HEK293 (cell line): ENCODE results near the gene SYN1.
A peak's percentile ranks its signal among the peaks of the same experiment; 100 is the strongest.

Experiments
- ELK4 ChIP-seq: IDR thresholded peaks from 2 replicates; pipeline ENCODE4 v1.6.1; 2011; ENCODE audit warnings: mild to moderate bottlenecking, low read depth, low read length, borderline replicate concordance
- HOXA7 ChIP-seq: sonication (generic); formaldehyde crosslinking; IDR thresholded peaks from 2 replicates; pipeline ENCODE4 v1.8.1; 2022; ENCODE audit warnings: missing genetic modification reagents, borderline replicate concordance
- KLF10 ChIP-seq: fragments of 450-650 bp; IDR thresholded peaks from 2 replicates; pipeline ENCODE4 v1.5.1; 2018; ENCODE audit warnings: missing biosample characterization, mild to moderate bottlenecking, missing genetic modification characterization
- KLF16 ChIP-seq: fragments of 450-650 bp; formaldehyde crosslinking; IDR thresholded peaks from 2 replicates; pipeline ENCODE4 v1.5.1; 2017; ENCODE audit warnings: missing biosample characterization, missing genetic modification characterization
- MYNN ChIP-seq: fragments of 450-650 bp; formaldehyde crosslinking; IDR thresholded peaks from 2 replicates; pipeline ENCODE4 v1.5.1; 2016; ENCODE audit warnings: missing biosample characterization, missing genetic modification characterization, borderline replicate concordance
- OSR2 ChIP-seq: fragments of 450-650 bp; formaldehyde crosslinking; IDR thresholded peaks from 2 replicates; pipeline ENCODE4 v1.5.1; 2016; ENCODE audit warnings: missing biosample characterization, missing genetic modification characterization
- PRDM10 ChIP-seq: fragments of 450-650 bp; formaldehyde crosslinking; IDR thresholded peaks from 2 replicates; pipeline ENCODE4 v1.5.1; 2016; ENCODE audit warnings: missing biosample characterization, missing genetic modification characterization
- SETDB1 ChIP-seq: IDR thresholded peaks from one replicate; pipeline ENCODE4 v1.6.1; 2017; ENCODE audit warnings: mild to moderate bottlenecking, low read length, moderate library complexity, mixed read lengths; ENCODE audit not compliant: insufficient read length
- SP7 ChIP-seq: fragments of 450-650 bp; formaldehyde crosslinking; IDR thresholded peaks from 2 replicates; pipeline ENCODE4 v1.5.1; 2016; ENCODE audit warnings: missing biosample characterization, missing genetic modification characterization
- ZBTB7A ChIP-seq: fragments of 450-650 bp; formaldehyde crosslinking; IDR thresholded peaks from 2 replicates; pipeline ENCODE4 v1.5.1; 2016; ENCODE audit warnings: low read depth, missing biosample characterization, missing genetic modification characterization
- ZFP41 ChIP-seq: fragments of 450-650 bp; formaldehyde crosslinking; IDR thresholded peaks from 2 replicates; pipeline ENCODE4 v1.5.1; 2016; ENCODE audit warnings: missing biosample characterization, missing genetic modification characterization, borderline replicate concordance
- ZNF221 ChIP-seq: fragments of 450-650 bp; formaldehyde crosslinking; IDR thresholded peaks from 2 replicates; pipeline ENCODE4 v1.5.1; 2017; ENCODE audit warnings: missing biosample characterization, missing genetic modification characterization, borderline replicate concordance
- ZNF223 ChIP-seq: fragments of 450-650 bp; formaldehyde crosslinking; IDR thresholded peaks from 2 replicates; pipeline ENCODE4 v1.5.1; 2016; ENCODE audit warnings: missing biosample characterization, missing genetic modification characterization
- ZNF280D ChIP-seq: fragments of 450-650 bp; formaldehyde crosslinking; IDR thresholded peaks from 2 replicates; pipeline ENCODE4 v1.5.1; 2016; ENCODE audit warnings: missing biosample characterization, missing genetic modification characterization
- ZNF529 ChIP-seq: fragments of 450-650 bp; formaldehyde crosslinking; IDR thresholded peaks from 2 replicates; pipeline ENCODE4 v1.5.1; 2017; ENCODE audit warnings: missing genetic modification characterization, missing biosample characterization; ENCODE audit not compliant: insufficient replicate concordance
- ZNF558 ChIP-seq: fragments of 450-650 bp; formaldehyde crosslinking; IDR thresholded peaks from 2 replicates; pipeline ENCODE4 v1.5.1; 2016; ENCODE audit warnings: missing biosample characterization, missing genetic modification characterization
- ZNF600 ChIP-seq: fragments of 450-650 bp; formaldehyde crosslinking; IDR thresholded peaks from 2 replicates; pipeline ENCODE4 v1.5.1; 2016; ENCODE audit warnings: missing biosample characterization, missing genetic modification characterization
- ZNF677 ChIP-seq: fragments of 450-650 bp; IDR thresholded peaks from 2 replicates; pipeline ENCODE4 v1.5.0; 2018; ENCODE audit warnings: missing biosample characterization, mild to moderate bottlenecking, missing genetic modification characterization, moderate library complexity
- ZNF768 ChIP-seq: fragments of 450-650 bp; formaldehyde crosslinking; IDR thresholded peaks from 2 replicates; pipeline ENCODE4 v1.5.1; 2018; ENCODE audit warnings: missing biosample characterization, mild to moderate bottlenecking, missing genetic modification characterization
- ZNF791 ChIP-seq: fragments of 450-650 bp; formaldehyde crosslinking; IDR thresholded peaks from 2 replicates; pipeline ENCODE4 v1.5.1; 2016; ENCODE audit warnings: missing biosample characterization, missing genetic modification characterization
- ZSCAN16 ChIP-seq: fragments of 450-650 bp; formaldehyde crosslinking; IDR thresholded peaks from 2 replicates; pipeline ENCODE4 v1.5.1; 2016; ENCODE audit warnings: missing biosample characterization, missing genetic modification characterization
- TF ChIP-seq, protein P1 (sequence below): fragments of 450-650 bp; formaldehyde crosslinking; conservative IDR thresholded peaks from 2 replicates; pipeline ENCODE4 v1.5.1; 2016; ENCODE audit warnings: low read depth, missing biosample characterization, missing genetic modification characterization
- TF ChIP-seq, protein P2 (sequence below): fragments of 450-650 bp; formaldehyde crosslinking; IDR thresholded peaks from 2 replicates; pipeline ENCODE4 v1.5.0; 2017; ENCODE audit warnings: missing biosample characterization, missing genetic modification characterization, borderline replicate concordance

Gene SYN1

GRCh38 chrX:47650164-47651042 is 30.7 kb upstream of the SYN1 start, which contains the start of gene ELK1 (continued):
- TF ChIP-seq ZNF280D (tag by site-specific recombination) (no peak), ZNF558 (tag by site-specific recombination) (no peak), KLF16 (tag by site-specific recombination) (peak; percentile 87), ZNF221 (no peak), HOXA7 (CRISPR knock-in tag) (no peak), ZBTB7A (peak; percentile 85), SP7 (peak; percentile 31; the same call in 1 of the 2 replicates), ZNF529 (no peak), SETDB1 (no peak), ZFP41 (tag by site-specific recombination) (no peak), ZNF600 (peak; percentile 42), OSR2 (tag by site-specific recombination) (0 out of 2 replicates have a peak, but pooled peaks have one; percentile 40), ZNF223 (tag by site-specific recombination) (no peak), ELK4 (no peak), ZSCAN16 (tag by site-specific recombination) (no peak), KLF10 (peak; percentile 96), PRDM10 (tag by site-specific recombination) (peak; percentile 98), ZNF791 (tag by site-specific recombination) (no peak), ZNF677 (tag by site-specific recombination) (no peak), ZNF768 (no peak), MYNN (tag by site-specific recombination) (no peak)
- TF ChIP-seq, protein P1, sequence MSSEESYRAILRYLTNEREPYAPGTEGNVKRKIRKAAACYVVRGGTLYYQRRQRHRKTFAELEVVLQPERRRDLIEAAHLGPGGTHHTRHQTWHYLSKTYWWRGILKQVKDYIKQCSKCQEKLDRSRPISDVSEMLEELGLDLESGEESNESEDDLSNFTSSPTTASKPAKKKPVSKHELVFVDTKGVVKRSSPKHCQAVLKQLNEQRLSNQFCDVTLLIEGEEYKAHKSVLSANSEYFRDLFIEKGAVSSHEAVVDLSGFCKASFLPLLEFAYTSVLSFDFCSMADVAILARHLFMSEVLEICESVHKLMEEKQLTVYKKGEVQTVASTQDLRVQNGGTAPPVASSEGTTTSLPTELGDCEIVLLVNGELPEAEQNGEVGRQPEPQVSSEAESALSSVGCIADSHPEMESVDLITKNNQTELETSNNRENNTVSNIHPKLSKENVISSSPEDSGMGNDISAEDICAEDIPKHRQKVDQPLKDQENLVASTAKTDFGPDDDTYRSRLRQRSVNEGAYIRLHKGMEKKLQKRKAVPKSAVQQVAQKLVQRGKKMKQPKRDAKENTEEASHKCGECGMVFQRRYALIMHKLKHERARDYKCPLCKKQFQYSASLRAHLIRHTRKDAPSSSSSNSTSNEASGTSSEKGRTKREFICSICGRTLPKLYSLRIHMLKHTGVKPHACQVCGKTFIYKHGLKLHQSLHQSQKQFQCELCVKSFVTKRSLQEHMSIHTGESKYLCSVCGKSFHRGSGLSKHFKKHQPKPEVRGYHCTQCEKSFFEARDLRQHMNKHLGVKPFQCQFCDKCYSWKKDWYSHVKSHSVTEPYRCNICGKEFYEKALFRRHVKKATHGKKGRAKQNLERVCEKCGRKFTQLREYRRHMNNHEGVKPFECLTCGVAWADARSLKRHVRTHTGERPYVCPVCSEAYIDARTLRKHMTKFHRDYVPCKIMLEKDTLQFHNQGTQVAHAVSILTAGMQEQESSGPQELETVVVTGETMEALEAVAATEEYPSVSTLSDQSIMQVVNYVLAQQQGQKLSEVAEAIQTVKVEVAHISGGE (tag by site-specific recombination), result 0 out of 2 replicates have a peak, but pooled peaks have one; percentile 15
- TF ChIP-seq, protein P2, sequence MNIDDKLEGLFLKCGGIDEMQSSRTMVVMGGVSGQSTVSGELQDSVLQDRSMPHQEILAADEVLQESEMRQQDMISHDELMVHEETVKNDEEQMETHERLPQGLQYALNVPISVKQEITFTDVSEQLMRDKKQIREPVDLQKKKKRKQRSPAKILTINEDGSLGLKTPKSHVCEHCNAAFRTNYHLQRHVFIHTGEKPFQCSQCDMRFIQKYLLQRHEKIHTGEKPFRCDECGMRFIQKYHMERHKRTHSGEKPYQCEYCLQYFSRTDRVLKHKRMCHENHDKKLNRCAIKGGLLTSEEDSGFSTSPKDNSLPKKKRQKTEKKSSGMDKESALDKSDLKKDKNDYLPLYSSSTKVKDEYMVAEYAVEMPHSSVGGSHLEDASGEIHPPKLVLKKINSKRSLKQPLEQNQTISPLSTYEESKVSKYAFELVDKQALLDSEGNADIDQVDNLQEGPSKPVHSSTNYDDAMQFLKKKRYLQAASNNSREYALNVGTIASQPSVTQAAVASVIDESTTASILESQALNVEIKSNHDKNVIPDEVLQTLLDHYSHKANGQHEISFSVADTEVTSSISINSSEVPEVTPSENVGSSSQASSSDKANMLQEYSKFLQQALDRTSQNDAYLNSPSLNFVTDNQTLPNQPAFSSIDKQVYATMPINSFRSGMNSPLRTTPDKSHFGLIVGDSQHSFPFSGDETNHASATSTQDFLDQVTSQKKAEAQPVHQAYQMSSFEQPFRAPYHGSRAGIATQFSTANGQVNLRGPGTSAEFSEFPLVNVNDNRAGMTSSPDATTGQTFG (tag by site-specific recombination), result no peak
